Sigmoid colon (tissue), 4 donors: ENCODE data around the gene REEP3.

ENCODE experiments used
- CTCF ChIP-seq, 4 experiments: fragments of 450-650 bp in 3 of 4; fragments of 200-600 bp in 1 of 4; IDR thresholded peaks; one replicate each; pipeline ENCODE4 v1.5.1; 2016 to 2019; ENCODE audit warnings: antibody characterized with exemption in 4 of 4, mild to moderate bottlenecking in 3 of 4, moderate library complexity in 2 of 4
- EP300 ChIP-seq, 4 donors: sonication (generic); formaldehyde crosslinking; IDR thresholded peaks; one replicate each; pipeline ENCODE4 v1.6.1; 2017; ENCODE audit warnings: antibody characterized with exemption in 4 of 4
- POLR2A ChIP-seq, 2 donors: fragments of 450-650 bp; IDR thresholded peaks; one replicate each; pipeline ENCODE4 v1.6.1; 2016; ENCODE audit warnings: antibody characterized with exemption in 2 of 2, mild to moderate bottlenecking in 2 of 2, moderate library complexity in 2 of 2

- TF ChIP-seq POLR2A (IDR thresholded peaks at IDR 0.05) (no peak), CTCF (IDR thresholded peaks at IDR 0.05) (no peak), EP300 (IDR thresholded peaks at IDR 0.05) (no peak)
These were observed 152.0 kb downstream of the REEP3 start for GRCh38 chr10:63673246-63673645.
